Right forelimb (tissue), 1 donor: Measurements from ENCODE around the gene ZNF683.

Experiments
- DNase-seq: peaks from one replicate; pipeline ENCODE4 v3.0.0-alpha.2; 2018

The ZNF683 gene

GRCh38 chr1:26357121-26357602 is 15.4 kb downstream of the ZNF683 start:
- DNase-seq = no peak

GRCh38 chr1:26356106-26356505 is 16.4 kb downstream of the ZNF683 start:
- DNase-seq = no peak

- no peak for DNase-seq
Measured at GRCh38 chr1:26354972-26355371, 17.6 kb downstream of the ZNF683 start.

- DNase-seq = no peak
Measured at GRCh38 chr1:26353976-26354820, 18.4 kb downstream of the ZNF683 start, which contains the start of gene CRYBG2. CRYBG2 (minus strand) TSS chr1:26354130; CDS start chr1:26346657, 7,473 bp downstream.

GRCh38 chr1:26353210-26353859 is 19.2 kb downstream of the ZNF683 start:
- no peak for DNase-seq

GRCh38 chr1:26352338-26352679 is 20.2 kb downstream of the ZNF683 start:
- DNase-seq = no peak

- no peak for DNase-seq
Measured at GRCh38 chr1:26351590-26352337, 20.8 kb downstream of the ZNF683 start.

- DNase-seq = no peak
Measured at GRCh38 chr1:26350701-26351589, 21.6 kb downstream of the ZNF683 start.

GRCh38 chr1:26350343-26350700 is 22.2 kb downstream of the ZNF683 start:
- no peak for DNase-seq

GRCh38 chr1:26349877-26350244 is 22.7 kb downstream of the ZNF683 start:
- DNase-seq = no peak

GRCh38 chr1:26349188-26349876 is 23.2 kb downstream of the ZNF683 start:
- DNase-seq = no peak

GRCh38 chr1:26346274-26347033 is 26.1 kb downstream of the ZNF683 start:
- no peak for DNase-seq

GRCh38 chr1:26345718-26346117 is 26.8 kb downstream of the ZNF683 start:
- DNase-seq = no peak

GRCh38 chr1:26344147-26344920 is 28.2 kb downstream of the ZNF683 start:
- DNase-seq = no peak

GRCh38 chr1:26340047-26340481 is 32.5 kb downstream of the ZNF683 start:
- no peak for DNase-seq

- no peak for DNase-seq
Measured at GRCh38 chr1:26338670-26339069, 33.9 kb downstream of the ZNF683 start.

- no peak for DNase-seq
Measured at GRCh38 chr1:26337625-26338024, 34.9 kb downstream of the ZNF683 start.

- no peak for DNase-seq
Measured at GRCh38 chr1:26337206-26337535, 35.4 kb downstream of the ZNF683 start.

- peak; percentile 50 for DNase-seq
Measured at GRCh38 chr1:26336477-26337205, 35.9 kb downstream of the ZNF683 start.
